Psoas muscle (tissue), 8 donors: ENCODE results near the gene CRMP1. TPM values are rescaled to one million over a fixed set of nuclear protein-coding genes. Genes with fewer than 3 reads are reported as not detected.

Experiments
- ATAC-seq, 4 donors: fragments of 200-7000 bp; cut with Tn5 transposase; one replicate each; pipeline ENCODE4 v1.9.1; 2020; ENCODE audit warnings: moderate library complexity in 3 of 4, mild to moderate bottlenecking in 2 of 4
- DNase-seq, 2 donors: peaks; one replicate each; pipeline ENCODE4 v3.0.0-alpha.2; 2020
- H3K27ac ChIP-seq: fragments of 200-600 bp; one replicate; pipeline ENCODE4 v1.8.0; 2022
- H3K27me3 ChIP-seq, 3 donors: fragments of 200-600 bp in 1 of 3; one replicate each; pipeline versions ENCODE4 v1.6.1 to v1.8.0; 2013 to 2022; ENCODE audit warnings: low read length in 2 of 3, mild to moderate bottlenecking in 2 of 3, moderate library complexity in 1 of 3; ENCODE audit not compliant: insufficient read depth in 3 of 3
- H3K36me3 ChIP-seq, 2 donors: fragments of 200-600 bp in 1 of 2; one replicate each; pipeline versions ENCODE4 v1.6.1 to v1.8.0; 2013 to 2022; ENCODE audit warnings: low read depth in 1 of 2, mild to moderate bottlenecking in 1 of 2, moderate library complexity in 1 of 2; ENCODE audit not compliant: insufficient read depth in 1 of 2
- H3K4me1 ChIP-seq: fragments of 200-600 bp; one replicate; pipeline ENCODE4 v1.8.0; 2022
- H3K4me3 ChIP-seq: fragments of 200-600 bp; one replicate; pipeline ENCODE4 v1.8.0; 2022; ENCODE audit warnings: mild to moderate bottlenecking
- H3K9me3 ChIP-seq: fragments of 200-600 bp; one replicate; pipeline ENCODE4 v1.8.0; 2022
- WGBS, 3 donors: extraction: QIAGEN DNeasy Blood & Tissue Kit; methylation state at CpG; one replicate each; pipeline versions ENCODE4 v1.1.6 to v1.1.7; 2013; 5-methylcytosine and 5-hydroxymethylcytosine counted together
- intact Hi-C, 2 donors: fragments of 100-400 bp; cut with DNase I; formaldehyde crosslinking; loops; one replicate each; pipeline versions ENCODE4 v1.11.0 to v1.14.2; 2022
- polyA plus RNA-seq, 3 donors: library from polyadenylated mRNA; stranded (reverse); fragments of 200-250 nt; gene quantifications; one replicate each; pipeline ENCODE4 v1.2.3, GENCODE V29; 2013
- total RNA-seq, 4 donors: library from RNA; stranded (reverse); fragmentation: NEBNext Ultra II Directional in 2 of 4; extraction: Animal tissue kit (Norgen Biotek cat#: 25700) in 2 of 4; gene quantifications; one replicate each; pipeline versions ENCODE4 v1.2.1 to v1.2.4, GENCODE V29; 2021 to 2023
- TF ChIP-seq, protein P1 (sequence below): fragments of 200-600 bp; IDR thresholded peaks from one replicate; pipeline ENCODE4 v1.8.0; 2022; ENCODE audit warnings: antibody characterized with exemption
- donor health status: healthy with polysubstance abuse.
- donor health status: DM: no; HTN: no; CAD: no; lungs with moderate emphysema.
- donor health status: Bipolar disorder and iron deficiency.
- donor health status: healthy.
- donor health status: DM: yes; HTN: yes; CAD: no.
- donor health status: DM: no; HTN: no; CAD: no.
- donor health status: DM: no; HTN: no; CAD: no.
- donor health status: DM: yes; HTN: yes; CAD: no.

Gene CRMP1
- total and polyA plus RNA-seq, 7 donors, result 0.10 to 0.89 (median 0.39) TPM

DNA sequence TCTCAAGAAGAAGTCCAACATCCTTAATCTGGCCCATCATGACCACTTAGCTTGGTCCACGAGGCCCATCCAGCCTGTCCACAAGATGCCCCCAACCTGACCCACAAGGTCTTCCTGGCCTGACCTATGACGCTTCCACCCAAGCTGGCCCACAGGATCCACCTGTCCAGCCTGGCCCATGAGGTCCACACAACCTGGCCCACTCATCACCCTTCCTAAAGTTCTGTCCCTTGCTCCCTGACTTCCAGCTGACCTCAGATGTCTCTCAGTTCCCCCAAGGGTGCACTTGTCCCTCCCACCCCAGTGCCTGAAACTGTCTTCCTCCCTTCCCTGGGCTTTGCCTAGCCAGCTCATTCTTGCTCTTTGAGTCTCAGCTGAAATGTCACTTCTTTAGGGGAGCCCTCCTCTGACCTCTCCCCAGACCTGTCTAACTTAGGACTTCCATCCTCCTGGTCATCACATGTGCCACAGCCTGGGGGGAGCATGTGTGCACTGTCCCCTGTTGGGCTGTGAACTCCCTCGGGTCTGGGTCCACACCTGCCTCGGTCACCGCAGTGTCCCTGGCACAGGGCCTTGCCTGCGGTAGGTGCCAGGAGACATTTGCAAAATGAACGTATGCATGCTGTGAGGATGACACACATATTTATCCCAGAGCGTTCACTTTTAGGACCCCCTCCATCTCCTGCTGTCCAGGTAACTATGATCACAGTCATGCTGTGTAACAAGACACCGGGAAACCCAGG is 120.2 kb downstream of the CRMP1 start:
- peaks cover 17% of the 10 kb centered on the region for H3K9me3 ChIP-seq
- H3K27me3 ChIP-seq, result no peaks in the 10 kb centered on the region
- WGBS, 3 donors, result 67 to 77% (median 70%) methylated on average over 9 of the region's 9 CpGs
- H3K27ac ChIP-seq, result no peak overlapping the region
- TF ChIP-seq, protein P1, sequence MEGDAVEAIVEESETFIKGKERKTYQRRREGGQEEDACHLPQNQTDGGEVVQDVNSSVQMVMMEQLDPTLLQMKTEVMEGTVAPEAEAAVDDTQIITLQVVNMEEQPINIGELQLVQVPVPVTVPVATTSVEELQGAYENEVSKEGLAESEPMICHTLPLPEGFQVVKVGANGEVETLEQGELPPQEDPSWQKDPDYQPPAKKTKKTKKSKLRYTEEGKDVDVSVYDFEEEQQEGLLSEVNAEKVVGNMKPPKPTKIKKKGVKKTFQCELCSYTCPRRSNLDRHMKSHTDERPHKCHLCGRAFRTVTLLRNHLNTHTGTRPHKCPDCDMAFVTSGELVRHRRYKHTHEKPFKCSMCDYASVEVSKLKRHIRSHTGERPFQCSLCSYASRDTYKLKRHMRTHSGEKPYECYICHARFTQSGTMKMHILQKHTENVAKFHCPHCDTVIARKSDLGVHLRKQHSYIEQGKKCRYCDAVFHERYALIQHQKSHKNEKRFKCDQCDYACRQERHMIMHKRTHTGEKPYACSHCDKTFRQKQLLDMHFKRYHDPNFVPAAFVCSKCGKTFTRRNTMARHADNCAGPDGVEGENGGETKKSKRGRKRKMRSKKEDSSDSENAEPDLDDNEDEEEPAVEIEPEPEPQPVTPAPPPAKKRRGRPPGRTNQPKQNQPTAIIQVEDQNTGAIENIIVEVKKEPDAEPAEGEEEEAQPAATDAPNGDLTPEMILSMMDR, result no peak
- intact Hi-C loops, result no loop called here
- no peaks in the 10 kb centered on the region for H3K4me1 ChIP-seq
- DNase-seq (no peak), ATAC-seq (no peak)
- no peaks in the 10 kb centered on the region for H3K36me3 ChIP-seq
- H3K4me3 ChIP-seq, result no peak overlapping the region

Other genes with a start within 250 kb of the CRMP1 start
- 1 to 10 TPM in 1 of 4 donors, under 1 TPM in 3; 0.44 to 1.0 (median 0.55) TPM for gene EVC2, start 184.5 kb downstream of the CRMP1 start, total RNA-seq
- under 1 TPM; 0.24 to 0.44 (median 0.33) TPM for gene EVC2, start 184.5 kb downstream of the CRMP1 start, polyA plus RNA-seq
- gene EVC, start 181.9 kb downstream of the CRMP1 start, total RNA-seq, result 1 to 10 TPM; 1.5 to 3.8 (median 2.1) TPM
- gene EVC, start 181.9 kb downstream of the CRMP1 start, polyA plus RNA-seq, result under 1 TPM; 0.56 to 0.91 (median 0.59) TPM
- not detected for gene C4orf50, start 125.3 kb upstream of the CRMP1 start, total RNA-seq
- not detected for gene C4orf50, start 125.3 kb upstream of the CRMP1 start, polyA plus RNA-seq